HTERT RPE-1 (cell line): ENCODE results near the gene EHBP1L1.

ENCODE experiments used
- in situ Hi-C: fragments of 300-500 bp; cut with MboI; formaldehyde crosslinking; loops from 4 replicates; pipeline ENCODE4 v1.14.3; 2020; ENCODE audit warnings: low sequenced_read_pairs

Gene EHBP1L1

GRCh38 chr11:65592858-65593517 lies 17.1 kb downstream of the EHBP1L1 start:
- in situ Hi-C loops, result no loop called here

DNA sequence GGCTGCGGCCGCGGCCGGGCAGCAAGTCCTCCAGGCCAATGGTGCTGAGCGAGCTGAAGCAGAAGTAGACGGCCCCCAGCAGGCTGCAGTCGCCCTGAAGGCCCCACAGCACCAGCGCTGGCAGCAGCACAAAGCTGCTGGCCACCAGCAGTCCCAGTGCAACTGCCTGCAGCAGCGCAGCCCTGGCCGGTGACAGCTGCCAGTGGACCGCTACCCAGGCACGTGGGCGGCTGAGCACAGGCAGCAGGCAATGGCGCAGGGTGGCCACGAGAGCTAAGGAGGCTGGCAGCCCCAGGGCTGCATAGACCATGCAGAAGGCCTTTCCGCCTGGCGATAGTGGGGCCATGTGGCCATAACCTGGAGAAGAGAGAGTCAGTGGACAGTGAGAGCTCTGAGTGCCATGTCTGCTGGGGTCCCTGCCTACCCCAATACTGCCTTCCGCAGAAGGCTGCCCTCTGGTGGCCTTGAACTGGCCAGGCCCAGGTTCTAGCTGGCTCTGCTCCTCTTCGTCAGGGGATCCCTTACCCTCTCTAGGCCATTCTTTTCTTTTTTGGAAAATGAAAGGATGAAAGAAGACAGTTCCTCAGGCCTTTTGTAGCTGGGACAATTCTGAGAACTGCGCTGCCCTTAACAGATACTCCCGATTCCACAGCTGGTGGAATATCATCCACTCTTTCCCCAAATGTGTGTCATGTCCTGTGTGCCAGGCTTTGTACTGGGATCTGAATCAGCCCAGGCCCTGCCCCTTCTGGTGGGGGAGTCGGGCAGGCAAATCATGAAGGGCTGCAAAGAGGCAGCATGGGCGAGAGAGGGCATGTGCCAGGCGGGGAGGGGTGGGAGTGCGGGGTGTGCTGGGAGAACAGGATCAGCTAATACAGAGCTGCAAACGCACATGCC lies 17.9 kb downstream of the EHBP1L1 start:
- in situ Hi-C loops, result no loop called here

- in situ Hi-C loops, result no loop called here
Measured at GRCh38 chr11:65595131-65595530, 19.3 kb downstream of the EHBP1L1 start.

GRCh38 chr11:65595543-65596281 lies 19.9 kb downstream of the EHBP1L1 start, which contains the start of gene KCNK7:
Gene KCNK7, minus strand, starts transcription at chr11:65595800. Its CDS starts 28 bp downstream, at chr11:65595772.
- in situ Hi-C loops, result no loop called here

- in situ Hi-C loops, result no loop called here
Measured at GRCh38 chr11:65596520-65596919, 20.7 kb downstream of the EHBP1L1 start.

- in situ Hi-C loops, result no loop called here
Measured at GRCh38 chr11:65598258-65598699, 22.4 kb downstream of the EHBP1L1 start.

DNA sequence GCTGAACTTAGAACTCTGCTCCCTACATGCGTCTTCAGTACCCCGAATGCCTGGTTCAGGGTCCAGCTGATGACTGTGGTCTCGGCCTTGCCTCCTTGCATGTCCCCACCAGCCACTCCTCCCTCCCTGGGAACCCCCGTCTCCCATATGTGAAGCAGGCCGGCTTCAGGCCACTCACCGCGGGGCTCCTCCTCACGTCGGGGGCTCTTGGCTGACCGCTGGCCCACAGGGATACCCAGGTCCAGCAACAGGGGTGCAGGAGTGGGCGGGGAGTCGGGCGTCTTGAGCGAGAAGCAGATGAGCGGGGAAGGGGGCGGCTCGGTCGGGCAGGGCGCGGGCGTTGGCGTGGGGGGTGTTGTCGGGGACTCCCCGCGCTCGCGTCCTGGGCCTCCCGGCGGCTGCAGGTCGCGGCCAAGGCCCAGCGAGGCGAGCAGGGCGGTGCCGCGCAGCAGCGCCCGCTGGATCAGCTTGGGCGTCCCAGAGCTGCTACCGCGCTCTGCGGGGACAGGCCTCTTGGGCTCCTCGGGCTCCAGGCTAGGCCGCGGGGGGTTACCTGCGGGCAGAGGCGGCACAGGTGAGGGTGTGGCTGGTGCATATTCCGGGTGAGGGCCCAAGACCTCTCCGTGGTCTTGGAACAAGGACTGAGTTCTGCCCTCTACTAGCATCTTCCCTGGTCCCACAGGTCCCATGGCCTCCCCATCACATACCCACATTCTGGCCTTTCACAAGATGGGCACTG lies 23.5 kb downstream of the EHBP1L1 start:
- in situ Hi-C loops, result no loop called here

DNA sequence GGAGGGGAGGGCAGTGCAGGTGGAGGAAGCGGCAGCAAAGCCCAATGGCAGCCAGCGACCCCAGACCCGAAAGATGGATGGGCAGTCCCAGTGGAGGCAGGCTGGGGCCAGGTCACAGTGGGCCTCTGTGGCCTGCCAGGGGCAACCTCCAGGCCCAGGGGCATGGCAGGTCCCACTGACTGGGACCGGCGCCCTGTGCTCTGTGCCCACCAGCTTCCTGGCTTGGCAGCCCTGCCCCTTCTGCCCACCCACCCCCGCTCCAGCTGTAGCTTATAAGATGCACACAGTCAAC lies 24.0 kb downstream of the EHBP1L1 start:
- in situ Hi-C loops, result no loop called here

- in situ Hi-C loops, result no loop called here
Measured at GRCh38 chr11:65604258-65604657, 28.4 kb downstream of the EHBP1L1 start.

- in situ Hi-C loops, result no loop called here
Measured at GRCh38 chr11:65606876-65607613, 31.2 kb downstream of the EHBP1L1 start.

GRCh38 chr11:65607614-65608426 lies 32.0 kb downstream of the EHBP1L1 start:
- in situ Hi-C loops, result no loop called here

- in situ Hi-C loops, result no loop called here
Measured at GRCh38 chr11:65609229-65609628, 33.4 kb downstream of the EHBP1L1 start.

GRCh38 chr11:65609665-65610064 lies 33.8 kb downstream of the EHBP1L1 start:
- in situ Hi-C loops, result no loop called here

DNA sequence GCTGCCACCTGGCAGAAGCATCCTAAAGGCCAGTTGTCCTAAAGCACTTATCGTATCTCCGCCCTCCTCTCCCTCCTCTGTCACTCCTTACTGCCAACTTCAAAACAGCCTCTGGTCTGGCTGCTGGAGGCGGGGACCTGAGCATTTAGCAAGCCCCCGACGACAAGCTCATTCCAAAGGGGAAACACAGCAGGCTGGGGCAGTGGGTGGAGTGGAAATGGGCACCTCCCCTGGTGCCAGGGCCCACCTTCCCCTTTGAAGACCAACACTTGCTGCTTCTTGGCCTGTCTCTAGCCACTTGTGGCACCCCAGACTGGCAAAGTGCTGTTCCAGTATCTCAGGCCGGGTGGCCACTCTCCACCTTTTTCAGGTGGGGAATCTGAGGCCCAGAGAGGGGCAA lies 34.6 kb downstream of the EHBP1L1 start:
- in situ Hi-C loops, result no loop called here

GRCh38 chr11:65611028-65611757 lies 35.3 kb downstream of the EHBP1L1 start:
- in situ Hi-C loops, result no loop called here

- in situ Hi-C loops, result no loop called here
Measured at GRCh38 chr11:65611758-65612603, 36.1 kb downstream of the EHBP1L1 start.

- in situ Hi-C loops, result no loop called here
Measured at GRCh38 chr11:65612691-65613090, 36.8 kb downstream of the EHBP1L1 start.
